ENCODE data around the gene CYBA.

CYBA gene

DNA sequence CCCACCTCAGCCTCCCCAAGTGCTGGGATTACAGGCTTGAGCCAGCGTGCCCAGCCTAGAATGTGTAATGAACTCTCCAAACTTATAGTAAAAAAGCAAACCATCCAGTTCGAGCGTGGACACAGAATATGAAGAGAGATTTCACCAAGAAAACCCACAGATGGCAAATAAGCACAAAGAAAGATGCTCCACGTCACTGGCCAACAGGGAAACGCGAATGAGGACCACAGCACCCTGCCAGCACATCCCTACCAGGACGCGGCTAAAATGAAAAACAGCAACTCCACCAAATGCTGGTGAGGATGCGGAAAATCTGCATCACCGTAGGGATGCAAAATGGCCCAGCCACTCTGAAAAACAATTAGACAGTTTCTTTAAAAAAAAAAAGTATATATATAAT is 10.6 kb upstream of the CYBA start:
- no peak for DNase-seq

DNA sequence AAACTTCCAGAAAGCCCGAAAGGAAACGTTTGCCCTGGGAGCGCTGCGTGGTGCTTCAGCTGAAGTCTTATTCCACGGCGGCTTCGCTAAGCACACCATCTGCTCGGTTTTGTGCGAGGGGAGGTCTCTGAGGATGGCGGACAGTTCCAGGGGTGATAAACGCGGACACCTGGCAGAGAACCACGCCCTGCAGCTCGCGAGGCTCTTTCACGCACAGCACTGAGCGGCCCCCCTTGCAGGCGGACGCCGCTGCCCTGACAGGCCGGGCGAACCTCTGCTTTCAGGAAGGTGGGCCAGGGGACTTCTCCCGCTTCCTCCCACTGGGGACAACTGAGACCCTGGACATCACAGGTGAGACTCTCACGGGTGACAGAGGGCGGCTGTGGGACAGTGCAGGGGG is 8.3 kb upstream of the CYBA start:
- DNase-seq = no peak

GRCh38 chr16:88658714-88659113 is 7.9 kb upstream of the CYBA start:
- DNase-seq = no peak

DNA sequence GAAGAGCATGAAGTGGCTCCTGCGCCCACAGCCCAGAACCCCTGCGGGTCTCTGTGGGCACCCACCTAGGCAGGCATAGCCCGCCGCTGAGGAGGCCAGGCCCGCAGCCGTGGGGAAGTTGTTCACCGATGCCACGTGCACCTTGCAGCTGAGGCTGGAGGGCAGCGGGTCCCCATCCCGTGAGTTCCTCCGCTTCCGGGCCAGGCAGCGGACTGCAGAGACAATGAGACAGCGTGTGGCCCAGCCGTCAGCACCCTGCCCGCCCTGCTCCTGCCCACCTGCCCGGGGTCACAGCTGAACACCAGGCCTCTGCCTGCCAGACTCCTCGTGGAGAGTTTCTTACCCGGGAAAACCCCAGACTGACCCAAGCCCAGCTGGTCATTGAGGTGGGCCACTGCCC is 6.5 kb upstream of the CYBA start:
- no peak for DNase-seq

DNA sequence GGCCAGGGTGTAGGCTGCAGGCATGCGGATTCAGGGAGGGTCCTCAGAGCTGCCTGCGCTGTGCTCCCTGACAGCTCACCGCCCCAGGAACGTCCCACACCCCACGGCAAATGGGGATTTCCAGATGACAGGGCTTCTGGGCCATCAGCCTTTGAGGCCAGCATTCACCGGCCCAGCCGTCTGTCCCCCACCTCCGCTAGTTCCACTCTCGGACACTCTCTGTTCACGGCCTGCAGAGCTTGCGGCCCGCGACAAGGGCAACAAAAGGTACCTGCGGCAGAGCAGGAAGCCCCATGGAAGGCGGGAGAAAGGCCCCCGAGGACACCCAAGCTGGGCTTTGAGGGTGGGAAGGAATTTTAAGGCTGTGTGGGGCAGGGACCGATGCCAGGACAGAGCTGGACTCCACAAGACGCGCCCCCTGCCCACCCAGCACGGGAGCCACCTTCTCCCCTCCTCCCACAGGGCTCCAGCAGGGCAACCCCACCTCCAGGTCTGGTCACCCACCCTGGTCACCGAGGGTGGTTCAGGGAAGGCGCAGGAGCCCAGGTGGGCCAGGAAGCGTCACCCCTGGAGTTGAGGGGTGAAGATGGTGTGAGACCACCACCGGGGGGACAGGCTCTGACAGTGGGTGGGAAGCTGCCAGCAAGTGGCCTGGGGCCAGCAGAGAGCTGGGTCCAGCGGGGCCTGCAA is 5.6 kb upstream of the CYBA start:
- no peak for DNase-seq

DNA sequence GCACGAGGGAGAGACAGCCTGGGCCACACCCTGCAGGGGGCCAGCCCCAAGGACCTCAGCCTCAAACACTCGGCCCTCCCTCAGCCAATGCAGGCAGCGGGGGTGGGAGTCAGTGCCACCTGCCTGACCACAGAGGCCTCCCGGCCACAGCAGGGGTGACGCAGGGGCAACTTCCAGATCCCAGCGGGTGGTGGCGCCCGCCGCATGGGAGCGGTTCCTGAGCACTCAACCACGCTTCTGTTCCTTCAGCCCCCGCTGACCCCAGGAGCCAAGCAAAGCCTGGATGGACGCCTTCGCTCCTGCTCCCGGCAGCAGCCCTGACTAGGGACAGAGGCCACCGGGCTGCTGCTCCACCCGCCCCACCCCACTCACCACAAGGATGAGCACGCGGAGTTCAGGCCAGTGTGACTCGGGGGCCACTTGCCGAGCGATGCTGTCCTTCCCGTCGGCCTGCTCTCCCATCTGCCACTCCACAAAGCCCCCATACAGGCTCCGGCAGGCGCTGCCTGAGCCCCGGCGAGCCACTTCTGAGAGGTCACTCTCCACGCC is 5.0 kb upstream of the CYBA start:
- DNase-seq = no peak

DNA sequence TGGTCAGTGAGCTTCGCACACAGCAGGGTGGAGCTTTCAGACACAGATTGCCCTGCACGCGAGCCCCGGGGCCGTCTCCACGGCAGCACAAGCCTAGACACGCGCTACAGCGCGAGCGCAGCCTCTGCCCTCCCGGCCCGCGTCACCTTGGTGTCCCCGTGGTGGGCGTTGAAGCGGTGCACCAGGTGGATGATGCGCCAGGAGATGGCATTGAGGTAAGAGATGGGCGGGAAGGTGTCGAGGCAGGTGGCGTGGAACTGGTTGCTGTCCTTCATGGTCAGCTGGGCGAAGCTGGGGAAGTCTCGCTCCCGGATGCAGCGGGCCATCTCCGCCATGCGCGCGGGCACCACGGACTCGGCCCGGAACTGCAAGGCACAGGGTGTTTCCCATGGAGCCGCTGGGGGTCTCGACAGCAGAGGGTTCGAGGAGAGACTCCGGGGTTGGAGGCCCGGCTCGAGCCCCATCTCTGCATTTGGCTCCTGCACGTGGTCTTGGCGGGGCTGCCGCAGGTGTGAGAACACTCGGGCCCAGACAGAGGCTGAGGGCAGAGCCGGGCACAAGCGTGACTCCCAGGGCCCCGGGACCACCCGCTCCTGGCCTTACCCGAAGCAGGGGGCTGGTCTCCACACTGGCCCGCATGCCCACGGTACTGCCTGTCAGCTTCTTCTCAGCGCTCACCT is 4.3 kb upstream of the CYBA start:
- DNase-seq = no peak

DNA sequence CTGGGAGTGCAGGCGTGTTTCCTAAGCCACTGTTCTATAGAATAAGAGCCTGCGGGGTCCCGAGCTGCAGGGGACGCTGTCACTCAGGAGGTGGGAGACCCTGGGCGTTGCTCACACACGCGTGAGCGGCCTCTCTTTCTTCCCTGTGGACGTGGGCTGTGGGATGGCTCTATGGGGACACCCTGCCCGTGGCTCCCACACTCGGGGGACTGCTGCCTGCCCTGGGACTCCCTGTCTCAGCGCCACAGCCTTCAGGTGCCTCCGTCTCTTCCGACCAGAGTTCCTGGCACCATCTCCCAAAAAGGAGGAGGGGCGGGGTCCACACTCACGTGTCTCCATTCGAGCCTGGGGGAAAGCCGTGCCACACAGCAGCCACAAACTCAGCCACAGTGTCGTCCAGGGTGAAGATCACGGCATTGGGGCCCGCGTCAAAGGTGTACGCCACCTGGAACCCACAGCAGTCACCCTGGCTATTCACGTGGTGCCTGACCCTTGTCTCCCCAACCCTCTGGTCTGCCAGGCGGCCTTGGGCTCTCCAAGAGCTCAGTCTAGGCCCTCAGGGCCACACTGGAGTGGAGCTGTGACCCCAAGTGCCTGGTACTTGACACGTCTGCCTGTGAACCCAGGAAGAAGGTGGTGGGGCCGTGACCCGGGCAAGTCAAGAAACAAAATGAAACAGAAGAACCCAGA is 3.7 kb upstream of the CYBA start:
- no peak for DNase-seq

- no peak for DNase-seq
These were observed 2.9 kb upstream of the CYBA start for GRCh38 chr16:88653596-88654362.

- no peak for DNase-seq
These were observed 2.2 kb upstream of the CYBA start for GRCh38 chr16:88653101-88653500.

GRCh38 chr16:88652762-88653063 is 1.9 kb upstream of the CYBA start:
- no peak for DNase-seq

DNA sequence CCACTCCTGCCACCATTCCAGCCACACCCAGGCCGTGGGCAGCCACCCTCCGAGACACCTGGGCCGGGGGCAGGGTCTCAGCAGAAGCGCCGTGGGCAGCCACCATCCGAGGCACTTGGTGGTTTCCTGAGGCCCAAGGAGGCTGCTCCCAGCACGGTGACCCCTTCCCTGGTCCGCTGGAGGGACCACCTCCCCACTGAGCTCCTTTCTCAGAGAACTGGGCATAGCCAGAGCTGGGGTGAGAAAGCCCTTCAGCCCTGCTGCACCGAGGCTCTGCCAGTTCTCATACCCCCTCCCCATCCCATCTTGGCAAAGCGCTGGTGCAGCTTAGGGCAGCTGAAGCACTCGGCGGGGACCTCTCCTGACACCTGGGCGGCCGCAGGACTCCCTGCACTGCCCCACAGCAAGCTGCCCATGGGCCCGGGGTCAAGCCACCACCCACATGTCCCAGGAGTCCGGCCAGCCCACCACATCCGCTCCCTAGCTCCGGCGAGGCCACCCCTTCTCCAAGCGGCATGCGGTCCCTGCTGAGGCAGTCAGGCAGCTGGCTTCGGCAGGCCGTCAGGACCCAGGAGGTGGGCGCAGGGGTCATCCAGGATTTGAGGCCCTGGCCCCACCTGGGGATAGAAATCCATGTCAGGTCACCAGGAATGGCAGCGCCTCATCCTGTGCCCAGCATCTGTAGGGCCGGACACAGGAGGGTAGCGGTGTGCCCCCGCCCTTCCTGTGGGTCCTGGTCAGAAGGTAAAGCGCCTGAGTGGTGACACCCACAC is 1.3 kb upstream of the CYBA start:
- no peak for DNase-seq

DNA sequence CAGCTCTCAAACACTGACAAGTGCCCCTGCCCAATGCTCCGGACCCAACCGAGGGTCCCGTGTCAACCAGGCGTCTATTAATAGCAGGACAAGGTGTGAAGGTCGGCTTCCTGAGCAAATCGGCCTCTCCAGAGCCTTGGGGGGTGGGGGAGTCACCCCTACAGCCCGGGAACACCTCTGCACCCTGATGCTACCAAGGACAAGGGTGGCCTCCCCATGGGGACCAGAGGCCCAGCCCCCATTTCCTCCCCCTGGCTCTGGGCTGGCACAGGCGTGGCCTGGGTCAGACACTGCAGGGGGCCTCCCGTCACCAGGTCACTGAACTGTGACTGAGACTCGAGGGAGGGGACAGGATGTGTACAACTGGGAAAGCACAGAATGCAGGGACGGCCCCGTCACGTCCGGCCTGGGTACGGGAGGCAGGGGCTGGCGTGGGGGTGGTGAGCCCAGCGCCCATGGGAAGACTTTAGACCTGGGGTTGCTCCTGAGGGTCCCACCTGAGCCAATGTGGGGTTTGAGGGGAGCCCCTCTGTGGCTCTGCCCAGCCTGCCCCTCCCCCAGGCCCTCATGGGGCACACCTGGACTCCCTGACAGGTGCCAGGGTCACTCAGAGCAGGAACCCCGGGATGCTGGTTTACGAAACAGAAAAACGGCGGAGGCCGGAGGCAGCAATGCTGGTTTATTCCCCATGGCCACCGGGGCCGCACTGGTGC is 579 bp upstream of the CYBA start:
- DNase-seq = no peak

GRCh38 chr16:88649924-88650748 is 717 bp downstream of the CYBA start:
- no peak for DNase-seq

GRCh38 chr16:88649195-88649923 is 1.5 kb downstream of the CYBA start:
- DNase-seq = no peak

DNA sequence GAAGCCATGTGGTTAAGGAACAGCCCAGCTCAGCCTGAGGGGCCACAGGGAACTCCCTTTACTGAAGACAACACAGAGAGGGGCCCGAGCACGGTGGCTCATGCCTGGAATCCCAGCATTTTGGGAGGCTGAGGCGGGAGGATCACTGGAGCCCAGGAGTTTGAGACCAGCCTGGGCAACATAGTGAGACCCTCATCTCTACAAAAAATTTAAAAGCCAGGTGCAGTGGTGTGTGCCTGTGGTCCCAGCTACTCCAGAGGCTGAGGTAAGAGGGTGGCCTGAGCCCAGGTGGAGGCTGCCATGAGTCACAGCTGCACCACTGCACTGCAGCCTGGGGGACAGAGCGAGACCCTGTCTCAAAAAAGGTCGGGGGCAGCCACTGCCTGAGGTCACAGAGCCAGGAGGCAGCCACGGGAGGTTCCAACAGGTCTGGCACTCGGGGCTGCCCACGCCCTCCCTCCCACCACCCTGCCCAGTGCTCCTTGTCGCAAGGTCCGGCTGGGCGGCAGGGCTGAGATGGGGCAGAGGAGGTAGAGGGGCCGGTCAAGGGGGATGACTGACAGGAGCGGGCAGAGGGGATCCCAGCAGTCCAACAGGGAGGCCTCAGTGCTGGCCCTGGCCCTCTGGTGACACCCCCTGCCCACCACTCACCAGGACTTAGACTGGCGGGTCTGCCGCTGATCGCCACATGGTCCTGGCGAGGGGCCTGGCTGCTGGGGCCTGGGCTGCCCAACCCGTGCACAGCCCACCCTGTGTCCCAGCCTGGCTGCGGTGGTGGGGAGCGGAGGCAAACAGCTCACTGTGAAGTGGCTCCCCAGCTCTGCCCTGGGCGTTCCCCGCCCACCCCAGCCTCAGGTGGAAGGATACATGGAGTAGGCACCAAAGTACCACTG is 3.4 kb downstream of the CYBA start:
- no peak for DNase-seq

DNA sequence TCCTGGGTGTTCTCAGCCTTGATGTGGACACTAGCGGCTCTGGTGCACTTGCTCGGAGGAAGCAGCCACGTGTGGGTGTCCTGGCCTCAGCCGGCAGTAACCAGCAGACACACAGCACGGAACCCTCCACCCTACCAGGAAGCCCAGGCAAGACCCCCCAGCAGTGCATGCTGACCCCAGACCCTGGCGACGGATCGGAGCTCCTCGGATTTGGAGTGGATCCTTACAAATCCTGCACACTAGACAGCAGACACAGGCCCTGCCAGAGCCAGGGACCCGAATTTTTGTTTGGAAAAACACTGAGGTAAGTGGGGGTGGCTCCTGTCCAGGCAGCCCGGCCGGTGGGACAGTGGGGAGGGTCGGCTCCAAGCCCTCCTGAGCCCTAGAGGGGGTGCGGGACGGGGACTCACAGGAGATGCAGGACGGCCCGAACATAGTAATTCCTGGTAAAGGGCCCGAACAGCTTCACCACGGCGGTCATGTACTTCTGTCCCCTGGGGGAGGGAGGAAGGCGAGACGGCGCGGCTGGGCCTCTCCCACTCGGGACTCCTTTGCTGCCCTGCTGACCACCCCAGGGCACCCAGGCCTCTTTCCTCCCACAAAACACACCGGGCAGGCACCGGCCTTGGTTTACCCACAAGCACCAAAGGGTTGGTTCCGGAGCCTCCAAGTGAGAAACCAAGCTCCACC is 4.4 kb downstream of the CYBA start:
- no peak for DNase-seq

DNA sequence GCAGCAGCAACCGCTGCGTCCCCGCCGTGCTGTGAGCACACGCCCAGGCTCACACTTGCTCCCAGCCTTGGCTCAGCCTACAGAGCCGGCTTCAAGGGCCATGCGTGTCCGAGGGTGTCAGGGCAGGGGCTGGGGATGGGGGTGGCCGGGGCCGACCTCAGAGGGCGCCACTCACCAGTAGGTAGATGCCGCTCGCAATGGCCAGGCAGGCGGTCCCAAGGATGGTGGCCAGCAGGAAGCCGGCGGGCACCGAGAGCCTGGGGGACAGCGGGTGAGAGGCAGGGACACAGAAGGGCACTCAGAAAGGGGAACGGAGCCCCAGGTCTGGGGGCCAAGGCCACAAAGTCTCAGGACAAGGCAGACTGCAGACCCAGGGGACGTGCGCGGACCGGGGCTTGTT is 4.9 kb downstream of the CYBA start:
- no peak for DNase-seq

DNA sequence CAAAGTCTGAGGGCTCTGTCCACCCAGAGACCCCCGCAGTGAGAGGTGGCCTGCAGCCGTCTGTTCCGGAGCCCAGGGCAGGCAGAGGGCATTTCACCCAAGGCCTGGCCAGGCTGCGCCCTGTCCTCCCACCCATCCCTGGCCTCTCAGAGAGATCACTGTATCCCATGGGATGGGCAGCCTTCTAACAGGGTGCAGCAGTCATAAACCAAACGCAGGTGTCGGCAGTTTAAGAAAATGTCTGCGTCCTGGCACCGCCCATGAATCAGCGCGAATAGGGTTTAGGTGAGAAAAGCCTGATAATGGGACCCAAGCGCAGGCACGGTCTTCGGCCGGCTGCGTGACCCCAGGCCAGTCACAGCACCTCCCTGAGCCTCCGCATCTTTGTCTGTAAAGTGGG is 5.4 kb downstream of the CYBA start:
- no peak for DNase-seq

Measured in NCI-H526 (cell line).